H1 (cell line): ENCODE data around the gene SLC66A2. TPM values are rescaled to one million over a fixed set of nuclear protein-coding genes. Genes with fewer than 3 reads are reported as not detected.

Experiments
- BRCA1 ChIP-seq: IDR thresholded peaks from 2 replicates; pipeline ENCODE4 v1.6.1; 2012; ENCODE audit warnings: low read depth, low read length, improper control_type of control experiment
- CHD7 ChIP-seq: fragments of 300-600 bp; sonication (generic); IDR thresholded peaks from 2 replicates; pipeline ENCODE4 v1.7.1; 2012; ENCODE audit warnings: low read length, moderate library complexity, mild to moderate bottlenecking, inconsistent platforms; ENCODE audit not compliant: insufficient replicate concordance
- EP300 ChIP-seq, 2 experiments: IDR thresholded peaks; 1 replicate in 1 of 2; 2 replicates in 1 of 2; pipeline ENCODE4 v1.6.1; 2011 to 2012; ENCODE audit warnings: low read depth in 2 of 2, low read length in 2 of 2, mild to moderate bottlenecking in 2 of 2, borderline replicate concordance in 1 of 2, inconsistent platforms in 1 of 2, moderate library complexity in 1 of 2
- HDAC6 ChIP-seq: IDR thresholded peaks from one replicate; pipeline ENCODE4 v1.7.1; 2012; ENCODE audit warnings: low read depth, mild to moderate bottlenecking, inconsistent platforms, low read length, moderate library complexity
- KDM5A ChIP-seq: fragments of 200-600 bp; IDR thresholded peaks from 2 replicates; pipeline ENCODE4 v1.7.1; 2012; ENCODE audit warnings: mild to moderate bottlenecking, low read length, inconsistent platforms, mixed read lengths
- NRF1 ChIP-seq: IDR thresholded peaks from 2 replicates; pipeline ENCODE4 v1.6.1; 2011; ENCODE audit warnings: mild to moderate bottlenecking, low read depth, low read length, improper control_type of control experiment
- RAD21 ChIP-seq, 2 experiments: IDR thresholded peaks in 1 of 2; conservative IDR thresholded peaks in 1 of 2; 2 replicates each; pipeline ENCODE4 v1.6.1; 2011; ENCODE audit warnings: low read depth in 2 of 2, low read length in 2 of 2, improper control_type of control experiment in 1 of 2, inconsistent platforms in 1 of 2, mild to moderate bottlenecking in 1 of 2, moderate library complexity in 1 of 2
- RNF2 ChIP-seq: fragments of 200-900, 300-1000 bp; sonication (generic); IDR thresholded peaks from 2 replicates; pipeline ENCODE4 v1.7.1; 2016; ENCODE audit warnings: borderline replicate concordance, low read depth, mild to moderate bottlenecking, antibody characterized with exemption, low read length; ENCODE audit not compliant: poor library complexity, severe bottlenecking; ENCODE audit errors: missing control alignments
- SIRT6 ChIP-seq: IDR thresholded peaks from one replicate; pipeline ENCODE4 v1.7.1; 2012; ENCODE audit warnings: low read length, inconsistent platforms
- SP1 ChIP-seq: IDR thresholded peaks from 2 replicates; pipeline ENCODE4 v1.6.1; 2011; ENCODE audit warnings: low read depth, low read length
- SP4 ChIP-seq: IDR thresholded peaks from 2 replicates; pipeline ENCODE4 v1.6.1; 2012; ENCODE audit warnings: low read length, inconsistent platforms
- YY1 ChIP-seq: IDR thresholded peaks from 2 replicates; pipeline ENCODE4 v1.6.1; 2011; ENCODE audit warnings: low read depth, mild to moderate bottlenecking, low read length
- polyA plus RNA-seq, 7 experiments: library from polyadenylated mRNA; depleted of rRNA in 3 of 7; stranded (reverse) in 5 of 7; unstranded in 2 of 7; fragments of >200 nt in 5 of 7; fragments of 200-250 nt in 2 of 7; gene quantifications; 1 replicate in 5 of 7; 2 replicates in 1 of 7; 4 replicates in 1 of 7; pipeline versions ENCODE4 v1.2.1 to v1.2.3, GENCODE V29; 2011 to 2013; ENCODE audit warnings: missing spikeins in 2 of 7, mixed read lengths in 2 of 7
- total RNA-seq: library from RNA; stranded (reverse); fragmentation: NEBNext Ultra II Directional; extraction: Animal tissue kit (Norgen Biotek cat#: 25700); gene quantifications from 2 replicates; pipeline ENCODE4 v1.2.1, GENCODE V29; 2021

SLC66A2 gene
- total and polyA plus RNA-seq, 2 of the 8 experiments (the other 6 are each of a cell fraction or from before 2014, with no cell fraction given) = 15.0 to 18.9 TPM

- TF ChIP-seq CHD7 = no peak
- no peak for TF ChIP-seq KDM5A
- no peak for TF ChIP-seq SP1
- no peak for TF ChIP-seq BRCA1
- no peak for TF ChIP-seq YY1
- TF ChIP-seq NRF1 = no peak
- TF ChIP-seq SIRT6 = no peak
- TF ChIP-seq HDAC6 = no peak
- no peak for TF ChIP-seq SP4
- TF ChIP-seq RNF2 = no peak
- TF ChIP-seq EP300 (IDR thresholded peaks at IDR 0.05; ENCODE audit: borderline replicate concordance in 1 of 2, low read depth in 2 of 2, low read length in 2 of 2) = no peak
- TF ChIP-seq RAD21 (IDR thresholded peaks at IDR 0.05 in 1 of 2, conservative IDR thresholded peaks at IDR 0.05 in 1 of 2; ENCODE audit: low read depth in 2 of 2, low read length in 2 of 2) = no peak
Observed at GRCh38 chr18:79982736-79983135, 31.3 kb upstream of the SLC66A2 start (continued).
